Liver (tissue), 9 donors: ENCODE measurements around the gene LVRN. TPM values are rescaled to one million over a fixed set of nuclear protein-coding genes. Genes with fewer than 3 reads are reported as not detected.

Experiments
- DNase-seq: peaks from one replicate; pipeline ENCODE4 v3.0.0-alpha.2; 2017; ENCODE audit warnings: low spot score
- H3K27ac ChIP-seq, 2 donors: one replicate each; pipeline ENCODE4 v1.7.0; 2013; ENCODE audit warnings: inconsistent platforms in 2 of 2, low read length in 2 of 2, control low read depth in 1 of 2, low read depth in 1 of 2, mild to moderate bottlenecking in 1 of 2
- H3K27me3 ChIP-seq, 4 donors: one replicate each; pipeline versions ENCODE4 v1.6.1 to v1.7.0; 2013; ENCODE audit warnings: low read length in 3 of 4, inconsistent platforms in 1 of 4, mild to moderate bottlenecking in 1 of 4, moderate library complexity in 1 of 4; ENCODE audit not compliant: control insufficient read depth in 4 of 4, insufficient read depth in 4 of 4
- H3K36me3 ChIP-seq, 4 donors: one replicate each; pipeline versions ENCODE4 v1.6.1 to v1.7.0; 2013; ENCODE audit warnings: low read length in 3 of 4, mild to moderate bottlenecking in 3 of 4, low read depth in 1 of 4, moderate library complexity in 1 of 4; ENCODE audit not compliant: control insufficient read depth in 4 of 4, insufficient read depth in 3 of 4
- H3K4me1 ChIP-seq, 4 donors: one replicate each; pipeline versions ENCODE4 v1.6.1 to v1.7.0; 2013; ENCODE audit warnings: low read length in 3 of 4, mild to moderate bottlenecking in 3 of 4, moderate library complexity in 1 of 4; ENCODE audit not compliant: control insufficient read depth in 4 of 4, insufficient read depth in 4 of 4
- H3K4me3 ChIP-seq, 3 donors: one replicate each; pipeline versions ENCODE4 v1.6.1 to v1.7.0; 2013; ENCODE audit warnings: low read length in 3 of 3, control low read depth in 1 of 3, low read depth in 1 of 3, mild to moderate bottlenecking in 1 of 3
- H3K9ac ChIP-seq, 2 donors: one replicate each; pipeline ENCODE4 v1.7.0; 2013; ENCODE audit warnings: low read length in 2 of 2, mild to moderate bottlenecking in 2 of 2, moderate library complexity in 2 of 2, control low read depth in 1 of 2, low read depth in 1 of 2
- H3K9me3 ChIP-seq, 4 donors: one replicate each; pipeline versions ENCODE4 v1.6.1 to v1.7.0; 2013; ENCODE audit warnings: low read length in 3 of 4; ENCODE audit not compliant: control insufficient read depth in 4 of 4
- ATF3 ChIP-seq: IDR thresholded peaks from 2 replicates; pipeline ENCODE4 v1.6.1; 2016; ENCODE audit warnings: antibody characterized with exemption
- CTCF ChIP-seq: fragments of 150-350 bp; IDR thresholded peaks from 2 replicates; pipeline ENCODE4 v1.5.1; 2017; ENCODE audit warnings: improper control_type of control experiment, low read depth, low read length; ENCODE audit not compliant: missing input control
- FOXA1 ChIP-seq: IDR thresholded peaks from 2 replicates; pipeline ENCODE4 v1.6.1; 2016; ENCODE audit warnings: antibody characterized with exemption
- GABPA ChIP-seq, 2 donors: IDR thresholded peaks in 1 of 2; conservative IDR thresholded peaks in 1 of 2; 2 replicates each; pipeline ENCODE4 v1.6.1; 2016; ENCODE audit warnings: antibody characterized with exemption in 2 of 2, mild to moderate bottlenecking in 1 of 2, moderate library complexity in 1 of 2
- HNF4A ChIP-seq, 2 donors: conservative IDR thresholded peaks; 2 replicates each; pipeline ENCODE4 v1.6.1; 2016; ENCODE audit warnings: antibody characterized with exemption in 2 of 2, mild to moderate bottlenecking in 2 of 2
- JUND ChIP-seq, 2 donors: IDR thresholded peaks; 2 replicates each; pipeline ENCODE4 v1.6.1; 2016; ENCODE audit warnings: antibody characterized with exemption in 2 of 2
- NR2F2 ChIP-seq: IDR thresholded peaks from 2 replicates; pipeline ENCODE4 v1.6.1; 2016; ENCODE audit warnings: antibody characterized with exemption
- REST ChIP-seq: IDR thresholded peaks from 2 replicates; pipeline ENCODE4 v1.6.1; 2016; ENCODE audit warnings: antibody characterized with exemption, mild to moderate bottlenecking
- TAF1 ChIP-seq: conservative IDR thresholded peaks from 2 replicates; pipeline ENCODE4 v1.6.1; 2016; ENCODE audit warnings: antibody characterized with exemption, mild to moderate bottlenecking
- WGBS: extraction: QIAGEN DNeasy Blood & Tissue Kit; methylation state at CpG from one replicate; pipeline ENCODE4 v1.1.7; 2013; 5-methylcytosine and 5-hydroxymethylcytosine counted together
- polyA plus RNA-seq, 2 donors: library from polyadenylated mRNA; stranded (reverse) in 1 of 2; unstranded in 1 of 2; fragments of 200-250 nt in 1 of 2; fragments of >200 nt in 1 of 2; fragmentation: Nextera tagmentation in 1 of 2; extraction: Ambion mirVana in 1 of 2; gene quantifications; one replicate each; pipeline versions ENCODE4 v1.2.1 to v1.2.3, GENCODE V29; 2013 to 2015
- total RNA-seq, 2 donors: library from RNA; depleted of rRNA; stranded (reverse); fragments of >200 nt; gene quantifications; one replicate each; pipeline ENCODE4 v1.2.3, GENCODE V29; 2014
- donor health status: healthy.
- donor health status: healthy.
- donor health status: healthy.
- donor health status: healthy.
- donor health status: healthy.

LVRN gene
- total and polyA plus RNA-seq, 4 donors, result 0.05 to 0.17 (median 0.11) TPM; not detected in 1

GRCh38 chr5:116013936-116014335, 51.7 kb downstream of the LVRN start:
- Histone ChIP-seq H3K9me3 (no peaks in the 10 kb centered on the region), H3K4me3 (no peak overlapping the region), H3K36me3 (no peaks in the 10 kb centered on the region), H3K27ac (no peak overlapping the region), H3K9ac (no peak overlapping the region), H3K27me3 (no peaks in the 10 kb centered on the region), H3K4me1 (no peaks in the 10 kb centered on the region)
- TF ChIP-seq ATF3 (no peak), TAF1 (no peak), HNF4A (conservative IDR thresholded peaks at IDR 0.05) (no peak), NR2F2 (no peak), FOXA1 (no peak), GABPA (IDR thresholded peaks at IDR 0.05 in 1 of 2, conservative IDR thresholded peaks at IDR 0.05 in 1 of 2) (no peak)
- no peak for DNase-seq

- Histone ChIP-seq H3K27me3 (peaks cover 0 to 3% (median 0%) of the 10 kb centered on the region in 4 donors), H3K27ac (no peak overlapping the region), H3K36me3 (no peaks in the 10 kb centered on the region), H3K9me3 (peaks cover 0 to 1% (median 0%) of the 10 kb centered on the region in 4 donors), H3K4me3 (no peak overlapping the region), H3K9ac (no peak overlapping the region), H3K4me1 (no peaks in the 10 kb centered on the region)
- DNase-seq, result no peak
- no peak for TF ChIP-seq JUND (IDR thresholded peaks at IDR 0.05)
Observed at GRCh38 chr5:116023619-116024018, 61.3 kb downstream of the LVRN start.

- Histone ChIP-seq H3K9ac (no peak overlapping the region), H3K27ac (no peak overlapping the region), H3K36me3 (no peaks in the 10 kb centered on the region), H3K9me3 (peaks cover 0 to 1% (median 0%) of the 10 kb centered on the region in 4 donors), H3K4me1 (no peaks in the 10 kb centered on the region), H3K4me3 (no peak overlapping the region), H3K27me3 (peaks cover 0 to 4% (median 2%) of the 10 kb centered on the region in 4 donors)
- TF ChIP-seq CTCF (no peak), REST (no peak)
- no peak for DNase-seq
- WGBS, result 95% methylated on average over 1 of the region's 1 CpG
Observed at GRCh38 chr5:116025866-116026265, 63.6 kb downstream of the LVRN start.
